OCI-LY3 (cell line): ENCODE measurements around the gene LSMEM2.
"Not testable (repeated sequence)": the region's sequence is repeated elsewhere in the genome, so short reads cannot be mapped to it uniquely, and the experiment has no call there.

Experiments used
- H2AFZ ChIP-seq: fragments of 200-600, 300-600 bp; shearing (Covaris generic); 2 replicates; pipeline ENCODE4 v1.6.0; 2014; ENCODE audit warnings: antibody characterized with exemption, low read depth, low read length
- H3K27ac ChIP-seq: fragments of 200-600, 300-600 bp; sonication (generic); 2 replicates; pipeline ENCODE4 v1.5.1; 2014; ENCODE audit warnings: mild to moderate bottlenecking, low read length, moderate library complexity, mixed read lengths
- H3K27me3 ChIP-seq: fragments of 200-600, 300-600 bp; sonication (generic); 2 replicates; pipeline ENCODE4 v1.6.1; 2014; ENCODE audit warnings: low read depth, low read length, mixed read lengths
- H3K36me3 ChIP-seq: fragments of 200-600, 300-600 bp; sonication (generic); replicated peaks from 2 replicates; pipeline ENCODE3; 2014; ENCODE audit warnings: low read depth, low read length, mixed read lengths
- H3K4me1 ChIP-seq: fragments of 300-600, 200-600 bp; sonication (generic); 2 replicates; pipeline ENCODE4 v1.6.1; 2014; ENCODE audit warnings: low read length, mixed read lengths
- H3K4me2 ChIP-seq: fragments of 200-600, 300-600 bp; sonication (generic); 2 replicates; pipeline ENCODE4 v1.6.1; 2014; ENCODE audit warnings: low read length, mixed read lengths
- H3K4me3 ChIP-seq: fragments of 300-600, 200-600 bp; sonication (generic); 2 replicates; pipeline ENCODE4 v1.5.1; 2014; ENCODE audit warnings: antibody characterized with exemption, mild to moderate bottlenecking, low read length, moderate library complexity
- H3K79me2 ChIP-seq: fragments of 300-600, 200-600 bp; shearing (Covaris generic); 2 replicates; pipeline ENCODE4 v1.6.1; 2014; ENCODE audit warnings: mild to moderate bottlenecking, low read length, mixed read lengths
- H3K9ac ChIP-seq: fragments of 300-600, 200-600 bp; shearing (Covaris generic); 2 replicates; pipeline ENCODE4 v1.6.0; 2014; ENCODE audit warnings: mild to moderate bottlenecking, low read length, moderate library complexity
- H3K9me3 ChIP-seq: fragments of 200-600, 300-600 bp; shearing (Covaris generic); 2 replicates; pipeline ENCODE4 v1.6.1; 2014; ENCODE audit warnings: low read length, mixed read lengths; ENCODE audit not compliant: insufficient read depth
- H4K20me1 ChIP-seq: fragments of 200-600, 300-600 bp; sonication (generic); 2 replicates; pipeline ENCODE4 v1.6.1; 2016; ENCODE audit warnings: low read length, mixed read lengths; ENCODE audit not compliant: insufficient read depth
- EZH2phosphoT487 ChIP-seq: fragments of 200-600 bp; shearing (Covaris generic); IDR thresholded peaks from 2 replicates; pipeline ENCODE4 v1.6.1; 2018; ENCODE audit warnings: antibody characterized with exemption, mixed run types, low read depth
- TF ChIP-seq, protein P1 (sequence below): fragments of 200-600, 300-600 bp; sonication (generic); IDR thresholded peaks from 2 replicates; pipeline ENCODE4 v1.5.1; 2014; ENCODE audit warnings: antibody characterized with exemption, low read length, low read depth

LSMEM2 gene

DNA sequence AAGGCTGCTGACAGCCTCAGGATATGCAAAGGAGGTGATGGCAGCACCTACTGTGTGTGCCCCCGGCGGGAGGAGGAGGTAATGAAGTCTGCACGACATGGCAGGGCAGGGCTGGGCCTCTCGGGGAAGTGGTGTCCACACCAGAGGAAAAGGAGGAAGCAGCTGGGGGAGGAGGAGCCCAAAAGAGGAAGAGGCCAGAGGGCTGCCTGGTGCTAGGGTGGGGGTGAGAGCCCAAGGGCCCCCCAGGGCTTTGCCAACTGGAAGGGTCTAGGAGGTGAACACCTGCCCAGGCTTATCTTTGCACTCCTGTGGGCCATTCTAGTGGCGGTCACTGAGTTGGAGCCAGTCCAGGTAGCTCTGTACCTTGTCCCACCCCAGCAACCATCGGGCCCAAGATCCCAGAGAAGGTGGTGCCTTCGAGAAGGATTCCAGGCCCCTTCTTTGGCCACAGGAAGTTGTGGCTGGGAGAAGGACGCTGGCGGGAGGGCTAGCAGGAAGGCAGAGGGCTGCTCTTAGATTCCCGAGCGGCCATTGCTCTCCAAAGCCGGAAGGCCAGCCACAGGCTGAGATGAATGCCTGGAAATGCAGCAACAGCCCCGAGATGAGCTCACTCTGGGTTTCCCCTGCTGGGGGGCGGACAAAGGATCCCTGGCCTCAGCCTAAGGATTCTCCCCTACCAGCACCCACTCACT lies 35.9 kb upstream of the LSMEM2 start:
- Histone ChIP-seq H3K4me1 (peaks cover 63% of the 10 kb centered on the region), H3K9ac (peak overlapping the region; percentile 67), H2AFZ (no peak overlapping the region), H3K79me2 (peaks cover 93% of the 10 kb centered on the region), H4K20me1 (peaks cover 64% of the 10 kb centered on the region), H3K4me2 (peak overlapping the region; percentile 90), H3K27ac (peak overlapping the region; percentile 87), H3K9me3 (no peaks in the 10 kb centered on the region), H3K36me3 (peaks cover 33% of the 10 kb centered on the region), H3K27me3 (no peaks in the 10 kb centered on the region), H3K4me3 (peak overlapping the region; percentile 70)
- TF ChIP-seq, protein P1, sequence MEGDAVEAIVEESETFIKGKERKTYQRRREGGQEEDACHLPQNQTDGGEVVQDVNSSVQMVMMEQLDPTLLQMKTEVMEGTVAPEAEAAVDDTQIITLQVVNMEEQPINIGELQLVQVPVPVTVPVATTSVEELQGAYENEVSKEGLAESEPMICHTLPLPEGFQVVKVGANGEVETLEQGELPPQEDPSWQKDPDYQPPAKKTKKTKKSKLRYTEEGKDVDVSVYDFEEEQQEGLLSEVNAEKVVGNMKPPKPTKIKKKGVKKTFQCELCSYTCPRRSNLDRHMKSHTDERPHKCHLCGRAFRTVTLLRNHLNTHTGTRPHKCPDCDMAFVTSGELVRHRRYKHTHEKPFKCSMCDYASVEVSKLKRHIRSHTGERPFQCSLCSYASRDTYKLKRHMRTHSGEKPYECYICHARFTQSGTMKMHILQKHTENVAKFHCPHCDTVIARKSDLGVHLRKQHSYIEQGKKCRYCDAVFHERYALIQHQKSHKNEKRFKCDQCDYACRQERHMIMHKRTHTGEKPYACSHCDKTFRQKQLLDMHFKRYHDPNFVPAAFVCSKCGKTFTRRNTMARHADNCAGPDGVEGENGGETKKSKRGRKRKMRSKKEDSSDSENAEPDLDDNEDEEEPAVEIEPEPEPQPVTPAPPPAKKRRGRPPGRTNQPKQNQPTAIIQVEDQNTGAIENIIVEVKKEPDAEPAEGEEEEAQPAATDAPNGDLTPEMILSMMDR, result peak; percentile 13; the same call in 1 of the 2 replicates
- no peak for TF ChIP-seq EZH2phosphoT487

DNA sequence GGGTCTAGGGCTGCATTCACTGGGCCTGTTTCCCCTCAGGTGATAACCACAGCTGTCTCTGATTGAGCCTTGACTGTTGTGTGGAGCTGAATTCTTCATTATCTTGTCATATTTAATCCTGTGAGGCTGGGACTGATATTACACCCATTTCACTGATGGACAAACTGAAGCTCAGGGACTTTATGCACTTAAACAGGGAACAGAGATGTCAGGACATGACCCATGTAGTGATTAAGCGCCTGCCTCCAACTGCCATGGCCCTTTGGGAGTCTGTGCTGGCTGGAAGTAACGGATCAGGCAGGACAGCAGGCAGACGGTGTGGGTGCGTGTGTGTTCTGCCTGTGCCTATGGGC lies 35.4 kb upstream of the LSMEM2 start:
- Histone ChIP-seq H3K4me2 (peak overlapping the region; percentile 90), H3K4me3 (peak overlapping the region; percentile 70), H3K27me3 (no peaks in the 10 kb centered on the region), H4K20me1 (peaks cover 64% of the 10 kb centered on the region), H3K9me3 (no peaks in the 10 kb centered on the region), H3K79me2 (peaks cover 93% of the 10 kb centered on the region), H3K4me1 (peaks cover 57% of the 10 kb centered on the region), H2AFZ (no peak overlapping the region), H3K27ac (peak overlapping the region; percentile 87), H3K36me3 (peaks cover 37% of the 10 kb centered on the region), H3K9ac (peak overlapping the region; percentile 67; the same call in 1 of the 2 replicates)
- TF ChIP-seq, protein P1, result no peak
- TF ChIP-seq EZH2phosphoT487, result no peak

- peaks cover 64% of the 10 kb centered on the region for H4K20me1 ChIP-seq
- H3K9ac ChIP-seq, H3K9me3 ChIP-seq, H3K27me3 ChIP-seq, H2AFZ ChIP-seq, H3K4me2 ChIP-seq, H3K4me3 ChIP-seq: not testable (repeated sequence)
- peaks cover 92% of the 10 kb centered on the region for H3K79me2 ChIP-seq
- H3K27ac ChIP-seq, result peak overlapping the region; percentile 35
- H3K4me1 ChIP-seq, result peaks cover 55% of the 10 kb centered on the region
- peaks cover 27% of the 10 kb centered on the region for H3K36me3 ChIP-seq
Measured at GRCh38 chr3:50244813-50245212, 34.1 kb upstream of the LSMEM2 start.

GRCh38 chr3:50245251-50245745 lies 33.6 kb upstream of the LSMEM2 start:
- Histone ChIP-seq H3K9ac (peak overlapping the region; percentile 69), H4K20me1 (peaks cover 64% of the 10 kb centered on the region), H3K36me3 (peaks cover 22% of the 10 kb centered on the region), H2AFZ (no peak overlapping the region), H3K27ac (peak overlapping the region; percentile 63), H3K79me2 (peaks cover 92% of the 10 kb centered on the region), H3K4me2 (peak overlapping the region; percentile 89), H3K4me1 (peaks cover 51% of the 10 kb centered on the region), H3K27me3 (no peaks in the 10 kb centered on the region), H3K4me3 (peak overlapping the region; percentile 77), H3K9me3 (no peaks in the 10 kb centered on the region)
- TF ChIP-seq, protein P1, result no peak
- TF ChIP-seq EZH2phosphoT487, result no peak
